ENCODE results near the gene ALKAL2.
A peak's percentile ranks its signal among the peaks of the same experiment; 100 is the strongest.

Gene ALKAL2

DNA sequence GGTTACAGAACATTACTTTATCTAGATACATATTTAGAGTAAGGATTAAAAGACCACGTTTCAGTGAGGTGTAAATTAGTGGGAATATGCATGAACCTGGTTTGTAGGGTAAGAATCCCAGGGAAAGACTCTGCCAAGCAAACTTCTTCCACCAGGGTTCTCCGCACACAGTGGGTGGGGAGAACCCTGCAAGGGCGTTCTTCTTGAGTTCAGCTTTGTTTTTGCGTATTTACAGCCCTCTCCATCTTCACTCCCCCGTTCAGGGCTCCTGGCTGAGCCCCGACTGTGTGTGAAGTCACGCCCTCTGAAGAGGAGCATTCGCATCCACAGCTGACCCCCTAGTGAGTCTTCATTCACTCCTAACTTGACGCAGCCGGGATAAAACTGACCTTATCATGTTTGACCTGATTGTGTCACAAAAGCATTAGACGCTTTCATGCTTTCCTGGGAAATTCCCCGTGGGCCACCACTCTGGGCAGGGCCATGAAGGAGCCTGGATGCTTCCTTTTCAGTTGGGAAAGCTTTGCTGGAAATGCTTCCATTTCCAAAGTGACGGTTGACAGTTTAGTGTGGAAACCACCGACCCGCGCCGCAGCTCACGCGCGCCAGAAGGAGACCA, 1.0 kb downstream of the ALKAL2 start:
- Histone ChIP-seq H3K4ac (ENCODE audit: low read length) (no peak overlapping the region), H3K27me3 (ENCODE audit: control insufficient read depth in 3 of 3, insufficient read depth in 3 of 3, low read depth in 1 of 3, low read length in 3 of 3) (peaks cover 0 to 52% (median 16%) of the 10 kb centered on the region in 3 experiments), H3K9me3 (replicated peaks in 1 of 2; ENCODE audit: control insufficient read depth in 2 of 2, insufficient read depth in 1 of 2, low read depth in 1 of 2, low read length in 2 of 2) (no peaks in the 10 kb centered on the region), H4K8ac (ENCODE audit: low read depth, low read length) (no peak overlapping the region), H3K27ac (replicated peaks; ENCODE audit: low read length) (no peak overlapping the region), H2BK120ac (ENCODE audit: low read depth, low read length) (no peak overlapping the region), H3K9ac (ENCODE audit: low read depth, low read length, poor library complexity) (no peak overlapping the region), H3K23ac (ENCODE audit: low read depth, low read length, poor library complexity) (no peak overlapping the region), H2AFZ (ENCODE audit: low read length) (peak overlapping the region; percentile 90), H2BK15ac (ENCODE audit: low read length) (no peak overlapping the region), H3K18ac (ENCODE audit: low read length) (no peak overlapping the region), H2BK5ac (ENCODE audit: low read length) (no peak overlapping the region), H3K14ac (ENCODE audit: low read length) (no peak overlapping the region), H3K4me2 (ENCODE audit: insufficient read depth, low read length, poor library complexity, severe bottlenecking) (peak overlapping the region; percentile 38), H3K36me3 (replicated peaks in 1 of 2; ENCODE audit: control insufficient read depth in 2 of 2, insufficient read depth in 2 of 2, low read length in 2 of 2) (peaks cover 4 to 43% of the 10 kb centered on the region in 2 donors), H3K79me1 (ENCODE audit: low read depth, low read length) (peaks cover 2% of the 10 kb centered on the region), H4K91ac (ENCODE audit: low read depth, low read length, poor library complexity) (no peak overlapping the region), H2AK5ac (ENCODE audit: low read depth, low read length) (no peak overlapping the region), H2BK12ac (ENCODE audit: low read length) (no peak overlapping the region), H3K4me3 (ENCODE audit: low read length in 2 of 2) (peak overlapping the region in 1 of 2 donors; percentile 45), H3K4me1 (ENCODE audit: control insufficient read depth in 2 of 2, insufficient read depth in 1 of 2, low read depth in 1 of 2, low read length in 2 of 2) (peaks cover 14 to 21% of the 10 kb centered on the region in 2 donors)
- no peak for DNase-seq (ENCODE audit: low spot score)
- no CpG with 5 or more reads among the region's 20 CpGs for WGBS, 2 donors (ENCODE audit: extremely low coverage in 2 of 2, insufficient read length in 2 of 2, insufficient replicate concordance in 1 of 2)

DNA sequence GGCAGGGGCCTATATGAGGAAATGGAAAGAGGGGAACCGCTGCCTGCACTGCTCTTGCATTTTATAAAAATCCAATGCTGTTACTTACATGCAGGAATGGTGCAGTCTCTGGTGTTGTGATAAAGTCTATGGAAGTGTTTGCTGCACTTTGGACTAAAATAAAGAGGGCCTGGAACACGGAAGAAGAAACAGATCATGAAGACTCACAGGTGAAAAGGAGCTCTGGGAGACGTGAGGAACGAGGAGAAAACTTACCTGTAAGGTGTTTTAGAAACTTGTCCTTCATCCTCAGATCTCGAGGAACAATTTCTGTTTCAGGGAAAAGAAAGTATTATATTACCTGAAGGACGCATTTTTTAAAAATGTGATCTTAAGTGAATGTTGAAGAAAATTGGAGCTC, 1.9 kb downstream of the ALKAL2 start:
- Histone ChIP-seq H3K27ac (replicated peaks; ENCODE audit: low read length) (no peak overlapping the region), H3K23ac (ENCODE audit: low read depth, low read length, poor library complexity) (no peak overlapping the region), H2BK5ac (ENCODE audit: low read length) (no peak overlapping the region), H4K91ac (ENCODE audit: low read depth, low read length, poor library complexity) (no peak overlapping the region), H2BK12ac (ENCODE audit: low read length) (no peak overlapping the region), H3K27me3 (ENCODE audit: control insufficient read depth in 3 of 3, insufficient read depth in 3 of 3, low read depth in 1 of 3, low read length in 3 of 3) (peaks cover 0 to 52% (median 16%) of the 10 kb centered on the region in 3 experiments), H3K9me3 (replicated peaks in 1 of 2; ENCODE audit: control insufficient read depth in 2 of 2, insufficient read depth in 1 of 2, low read depth in 1 of 2, low read length in 2 of 2) (no peaks in the 10 kb centered on the region), H3K4me1 (ENCODE audit: control insufficient read depth in 2 of 2, insufficient read depth in 1 of 2, low read depth in 1 of 2, low read length in 2 of 2) (peaks cover 14 to 27% of the 10 kb centered on the region in 2 donors), H2BK15ac (ENCODE audit: low read length) (no peak overlapping the region), H3K9ac (ENCODE audit: low read depth, low read length, poor library complexity) (no peak overlapping the region), H3K79me1 (ENCODE audit: low read depth, low read length) (peaks cover 2% of the 10 kb centered on the region), H2BK120ac (ENCODE audit: low read depth, low read length) (no peak overlapping the region), H3K4ac (ENCODE audit: low read length) (no peak overlapping the region), H3K4me3 (ENCODE audit: low read length in 2 of 2) (no peak overlapping the region), H3K18ac (ENCODE audit: low read length) (no peak overlapping the region), H2AK5ac (ENCODE audit: low read depth, low read length) (no peak overlapping the region), H3K36me3 (replicated peaks in 1 of 2; ENCODE audit: control insufficient read depth in 2 of 2, insufficient read depth in 2 of 2, low read length in 2 of 2) (peaks cover 6 to 51% of the 10 kb centered on the region in 2 donors), H3K4me2 (ENCODE audit: insufficient read depth, low read length, poor library complexity, severe bottlenecking) (no peak overlapping the region), H2AFZ (ENCODE audit: low read length) (no peak overlapping the region), H3K14ac (ENCODE audit: low read length) (no peak overlapping the region), H4K8ac (ENCODE audit: low read depth, low read length) (no peak overlapping the region)
- WGBS, 2 donors (ENCODE audit: extremely low coverage in 2 of 2, insufficient read length in 2 of 2, insufficient replicate concordance in 1 of 2) = no CpG with 5 or more reads among the region's 6 CpGs
- no peak for DNase-seq (ENCODE audit: low spot score)

DNA sequence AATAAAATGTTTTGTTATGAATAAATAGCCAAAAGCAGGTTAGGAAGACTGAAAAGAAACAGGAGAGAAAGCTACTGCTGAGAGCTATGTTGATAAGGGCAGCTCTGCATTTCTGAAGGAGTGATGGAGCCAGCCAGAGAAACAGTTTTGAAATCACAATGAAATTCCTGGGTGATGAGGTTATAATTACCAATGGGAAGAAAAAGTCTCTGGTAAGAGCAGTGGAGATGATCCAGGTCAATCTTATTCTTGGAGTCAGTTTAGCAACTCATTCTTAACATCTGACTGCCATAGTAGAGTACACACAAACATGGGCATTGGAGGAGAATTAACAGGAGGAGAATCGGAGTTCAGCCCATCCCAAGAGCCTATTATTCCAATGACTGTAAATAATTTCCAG, 2.4 kb downstream of the ALKAL2 start:
- Histone ChIP-seq H4K91ac (ENCODE audit: low read depth, low read length, poor library complexity) (no peak overlapping the region), H3K23ac (ENCODE audit: low read depth, low read length, poor library complexity) (no peak overlapping the region), H2AFZ (ENCODE audit: low read length) (no peak overlapping the region), H3K27me3 (ENCODE audit: control insufficient read depth in 3 of 3, insufficient read depth in 3 of 3, low read depth in 1 of 3, low read length in 3 of 3) (peaks cover 0 to 49% (median 16%) of the 10 kb centered on the region in 3 experiments), H2BK120ac (ENCODE audit: low read depth, low read length) (no peak overlapping the region), H4K8ac (ENCODE audit: low read depth, low read length) (no peak overlapping the region), H2AK5ac (ENCODE audit: low read depth, low read length) (no peak overlapping the region), H3K79me1 (ENCODE audit: low read depth, low read length) (peaks cover 2% of the 10 kb centered on the region), H3K36me3 (replicated peaks in 1 of 2; ENCODE audit: control insufficient read depth in 2 of 2, insufficient read depth in 2 of 2, low read length in 2 of 2) (peaks cover 9 to 56% of the 10 kb centered on the region in 2 donors), H3K9ac (ENCODE audit: low read depth, low read length, poor library complexity) (no peak overlapping the region), H2BK12ac (ENCODE audit: low read length) (no peak overlapping the region), H2BK15ac (ENCODE audit: low read length) (no peak overlapping the region), H3K4me1 (ENCODE audit: control insufficient read depth in 2 of 2, insufficient read depth in 1 of 2, low read depth in 1 of 2, low read length in 2 of 2) (peaks cover 14 to 32% of the 10 kb centered on the region in 2 donors), H3K18ac (ENCODE audit: low read length) (no peak overlapping the region), H3K4me3 (ENCODE audit: low read length in 2 of 2) (no peak overlapping the region), H2BK5ac (ENCODE audit: low read length) (no peak overlapping the region), H3K27ac (replicated peaks; ENCODE audit: low read length) (no peak overlapping the region), H3K4me2 (ENCODE audit: insufficient read depth, low read length, poor library complexity, severe bottlenecking) (no peak overlapping the region), H3K4ac (ENCODE audit: low read length) (no peak overlapping the region), H3K9me3 (replicated peaks in 1 of 2; ENCODE audit: control insufficient read depth in 2 of 2, insufficient read depth in 1 of 2, low read depth in 1 of 2, low read length in 2 of 2) (no peaks in the 10 kb centered on the region), H3K14ac (ENCODE audit: low read length) (no peak overlapping the region)
- no CpG with 5 or more reads among the region's 1 CpG for WGBS, 2 donors (ENCODE audit: extremely low coverage in 2 of 2, insufficient read length in 2 of 2, insufficient replicate concordance in 1 of 2)
- DNase-seq (ENCODE audit: low spot score) = no peak

DNA sequence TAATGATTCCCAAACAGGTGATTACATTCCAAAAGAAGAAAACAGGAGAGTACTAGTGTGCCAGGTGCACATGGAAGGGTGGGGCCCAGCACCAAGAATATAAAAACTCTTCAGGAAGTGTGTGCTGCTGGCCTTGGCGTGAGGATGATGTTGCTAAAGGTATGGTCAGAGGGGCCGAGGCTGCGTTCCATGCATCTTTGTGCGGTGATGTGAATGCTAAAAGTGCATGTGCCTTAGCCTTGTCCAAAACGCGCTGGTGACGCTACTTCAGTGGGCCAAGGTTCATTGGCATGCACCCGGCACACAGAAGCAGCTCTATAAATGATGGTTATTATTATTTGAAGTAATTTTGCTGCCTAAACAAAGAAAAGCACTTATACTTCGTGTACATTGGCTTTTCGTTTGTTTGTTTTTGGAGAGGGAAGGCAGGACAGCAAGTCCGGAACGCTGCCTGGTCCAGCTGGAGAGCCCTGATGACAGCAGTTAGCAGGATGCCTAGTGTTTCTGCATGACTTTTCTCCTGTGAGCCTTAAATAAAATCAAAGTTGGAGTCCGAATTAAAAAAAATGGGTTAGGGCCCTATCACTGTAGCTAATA, 2.9 kb downstream of the ALKAL2 start:
- no peak overlapping the region for H2BK5ac ChIP-seq (ENCODE audit: low read length)
- H2BK120ac ChIP-seq (ENCODE audit: low read depth, low read length) = no peak overlapping the region
- no peak overlapping the region for H3K18ac ChIP-seq (ENCODE audit: low read length)
- no peak for DNase-seq (ENCODE audit: low spot score)
- no peak overlapping the region for H3K14ac ChIP-seq (ENCODE audit: low read length)
- H3K27ac ChIP-seq (replicated peaks; ENCODE audit: low read length) = no peak overlapping the region
- H3K23ac ChIP-seq (ENCODE audit: low read depth, low read length, poor library complexity) = no peak overlapping the region
- H2BK15ac ChIP-seq (ENCODE audit: low read length) = no peak overlapping the region
- H3K36me3 ChIP-seq (replicated peaks in 1 of 2; ENCODE audit: control insufficient read depth in 2 of 2, insufficient read depth in 2 of 2, low read length in 2 of 2) = peaks cover 10 to 62% of the 10 kb centered on the region in 2 donors
- H4K91ac ChIP-seq (ENCODE audit: low read depth, low read length, poor library complexity) = no peak overlapping the region
- H2BK12ac ChIP-seq (ENCODE audit: low read length) = no peak overlapping the region
- no peak overlapping the region for H4K8ac ChIP-seq (ENCODE audit: low read depth, low read length)
- no peak overlapping the region for H3K4ac ChIP-seq (ENCODE audit: low read length)
- no CpG with 5 or more reads among the region's 13 CpGs for WGBS, 2 donors (ENCODE audit: extremely low coverage in 2 of 2, insufficient read length in 2 of 2, insufficient replicate concordance in 1 of 2)
- no peak overlapping the region for H2AFZ ChIP-seq (ENCODE audit: low read length)
- H3K79me1 ChIP-seq (ENCODE audit: low read depth, low read length) = peaks cover 2% of the 10 kb centered on the region
- peaks cover 14 to 35% of the 10 kb centered on the region in 2 donors for H3K4me1 ChIP-seq (ENCODE audit: control insufficient read depth in 2 of 2, insufficient read depth in 1 of 2, low read depth in 1 of 2, low read length in 2 of 2)
- peaks cover 0 to 48% (median 16%) of the 10 kb centered on the region in 3 experiments for H3K27me3 ChIP-seq (ENCODE audit: control insufficient read depth in 3 of 3, insufficient read depth in 3 of 3, low read depth in 1 of 3, low read length in 3 of 3)
- no peaks in the 10 kb centered on the region for H3K9me3 ChIP-seq (replicated peaks in 1 of 2; ENCODE audit: control insufficient read depth in 2 of 2, insufficient read depth in 1 of 2, low read depth in 1 of 2, low read length in 2 of 2)
- H3K4me3 ChIP-seq (ENCODE audit: low read length in 2 of 2) = no peak overlapping the region
- no peak overlapping the region for H2AK5ac ChIP-seq (ENCODE audit: low read depth, low read length)
- no peak overlapping the region for H3K9ac ChIP-seq (ENCODE audit: low read depth, low read length, poor library complexity)
- no peak overlapping the region for H3K4me2 ChIP-seq (ENCODE audit: insufficient read depth, low read length, poor library complexity, severe bottlenecking)
